ENCODE results near the gene KCNMA1.

- no peak for TF ChIP-seq GATA3 (IDR thresholded peaks at IDR 0.05; ENCODE audit: low read depth, low read length)
- TF ChIP-seq GATA2 (IDR thresholded peaks at IDR 0.05; ENCODE audit: low read depth, low read length), result no peak
These were observed 340.8 kb downstream of the KCNMA1 start for GRCh38 chr10:77296534-77297392.

Measured in SH-SY5Y (cell line).